AG08395 (cell line): ENCODE measurements around the gene DYRK4.
A peak's percentile ranks its signal among the peaks of the same experiment; 100 is the strongest.
"Not testable (repeated sequence)": the region's sequence is repeated elsewhere in the genome, so short reads cannot be mapped to it uniquely, and the experiment has no call there.

ENCODE experiments used
- DNase-seq: peaks from one replicate; pipeline ENCODE4 v3.0.0; 2012; ENCODE audit warnings: mixed read lengths, low spot score

DYRK4 gene, protein sequence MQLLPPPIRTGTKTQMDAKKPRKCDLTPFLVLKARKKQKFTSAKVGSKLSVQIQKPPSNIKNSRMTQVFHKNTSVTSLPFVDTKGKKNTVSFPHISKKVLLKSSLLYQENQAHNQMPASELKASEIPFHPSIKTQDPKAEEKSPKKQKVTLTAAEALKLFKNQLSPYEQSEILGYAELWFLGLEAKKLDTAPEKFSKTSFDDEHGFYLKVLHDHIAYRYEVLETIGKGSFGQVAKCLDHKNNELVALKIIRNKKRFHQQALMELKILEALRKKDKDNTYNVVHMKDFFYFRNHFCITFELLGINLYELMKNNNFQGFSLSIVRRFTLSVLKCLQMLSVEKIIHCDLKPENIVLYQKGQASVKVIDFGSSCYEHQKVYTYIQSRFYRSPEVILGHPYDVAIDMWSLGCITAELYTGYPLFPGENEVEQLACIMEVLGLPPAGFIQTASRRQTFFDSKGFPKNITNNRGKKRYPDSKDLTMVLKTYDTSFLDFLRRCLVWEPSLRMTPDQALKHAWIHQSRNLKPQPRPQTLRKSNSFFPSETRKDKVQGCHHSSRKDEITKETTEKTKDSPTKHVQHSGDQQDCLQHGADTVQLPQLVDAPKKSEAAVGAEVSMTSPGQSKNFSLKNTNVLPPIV

DNA sequence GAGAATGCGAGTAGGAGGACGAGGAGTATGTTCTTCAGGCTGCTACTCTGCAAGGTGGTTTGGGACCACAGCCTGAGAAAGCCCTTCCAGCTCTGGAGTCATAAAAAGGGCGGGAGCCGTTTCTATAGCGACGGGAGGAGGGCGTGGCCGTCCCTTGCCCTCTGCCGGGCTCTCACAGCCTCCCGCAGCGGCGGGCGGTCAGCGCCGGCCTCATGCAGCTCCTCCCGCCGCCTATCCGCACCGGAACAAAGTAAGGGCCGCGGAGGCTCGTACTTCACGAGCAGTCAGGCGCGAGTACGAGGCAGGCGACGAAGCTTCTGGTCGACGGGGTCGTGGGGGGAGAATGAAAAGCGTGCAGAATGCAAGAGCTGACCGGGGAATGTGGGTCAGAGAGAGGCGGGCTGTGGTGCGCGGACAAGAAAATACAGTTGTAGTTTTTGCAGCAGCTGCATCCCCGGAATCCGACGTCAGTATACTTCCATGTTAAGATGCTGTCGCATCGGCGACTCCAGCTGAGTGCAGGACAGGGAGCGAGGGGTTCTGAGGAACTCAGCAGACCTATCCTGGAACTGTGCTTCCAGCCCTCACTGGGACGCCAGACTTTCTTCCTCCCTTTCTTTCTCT lies at the start of gene DYRK4:
TSS of gene DYRK4 (plus strand) at position 175 of the 624 bp plus-strand sequence. CDS start at position 213, 38 bp downstream.
- peak; percentile 82 for DNase-seq

DNA sequence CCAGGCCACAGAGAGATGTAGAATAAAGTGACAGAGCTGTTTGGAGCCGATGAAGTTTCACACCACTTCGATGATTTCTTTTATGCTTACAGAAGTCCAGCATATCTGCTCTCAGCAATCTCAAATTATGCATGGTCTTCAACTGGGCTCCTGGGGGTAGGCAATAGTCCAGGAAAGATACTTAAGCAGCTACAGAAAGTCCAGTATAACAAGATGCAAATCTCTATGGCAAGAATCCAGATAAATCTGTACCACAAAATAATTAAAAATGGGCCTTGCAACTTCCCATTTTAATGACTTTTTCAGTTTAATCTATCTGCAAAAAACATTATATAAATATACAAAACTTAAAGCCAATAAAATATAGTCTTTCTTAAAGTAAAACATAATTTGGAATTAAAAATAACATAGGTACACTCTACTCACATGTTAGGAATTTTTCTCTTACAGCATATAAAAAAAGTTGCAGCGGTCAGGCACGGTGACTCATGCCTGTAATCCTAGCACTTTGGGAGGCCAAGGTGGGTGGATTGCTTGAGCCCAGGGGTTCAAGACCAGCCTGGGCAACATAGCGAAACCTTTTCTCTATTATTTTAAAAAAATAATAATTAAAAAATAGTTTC lies 43.8 kb upstream of the DYRK4 start:
- peak; percentile 8 for DNase-seq

DNA sequence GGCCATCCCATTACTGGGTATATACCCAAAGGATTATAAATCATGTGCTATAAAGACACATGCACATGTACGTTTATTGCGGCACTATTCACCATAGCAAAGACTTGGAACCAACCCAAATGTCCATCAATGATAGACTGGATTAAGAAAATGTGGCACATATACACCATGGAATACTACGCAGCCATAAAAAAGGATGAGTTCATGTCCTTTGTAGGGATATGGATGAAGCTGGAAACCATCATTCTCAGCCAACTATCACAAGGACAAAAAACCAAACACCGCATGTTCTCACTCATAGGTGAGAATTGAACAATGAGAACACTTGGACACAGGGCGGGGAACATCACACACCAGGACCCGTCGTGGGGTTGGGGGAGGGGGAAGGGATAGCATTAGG lies 38.6 kb upstream of the DYRK4 start:
- DNase-seq: not testable (repeated sequence)

DNA sequence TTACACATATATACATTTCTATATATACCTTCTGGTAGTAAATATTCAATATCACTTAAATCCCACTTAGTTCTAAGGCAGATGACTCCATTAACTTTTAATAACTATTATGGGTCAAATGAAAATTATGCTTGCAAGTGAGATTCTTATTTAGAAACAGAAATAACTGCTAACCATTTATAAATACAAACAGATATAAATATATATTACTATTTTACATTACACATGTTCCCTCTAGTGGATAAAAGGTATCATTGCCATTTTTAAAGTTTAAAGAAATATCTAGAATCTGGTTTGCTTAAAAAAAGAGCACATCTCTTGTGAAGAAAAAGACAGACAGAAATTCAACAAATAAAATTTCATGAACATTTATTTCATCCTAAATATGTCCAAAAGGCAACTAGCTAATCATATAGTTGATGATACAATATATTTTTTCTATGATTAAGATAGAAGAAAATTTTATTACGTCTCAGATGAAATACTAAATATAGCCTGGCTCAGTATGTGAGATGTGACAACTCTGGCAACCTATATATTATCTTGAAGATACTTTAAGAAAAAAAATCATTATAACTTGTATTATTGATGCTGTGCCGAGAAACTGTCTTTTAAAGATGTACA lies 35.0 kb upstream of the DYRK4 start:
- DNase-seq: peak; percentile 18

DNA sequence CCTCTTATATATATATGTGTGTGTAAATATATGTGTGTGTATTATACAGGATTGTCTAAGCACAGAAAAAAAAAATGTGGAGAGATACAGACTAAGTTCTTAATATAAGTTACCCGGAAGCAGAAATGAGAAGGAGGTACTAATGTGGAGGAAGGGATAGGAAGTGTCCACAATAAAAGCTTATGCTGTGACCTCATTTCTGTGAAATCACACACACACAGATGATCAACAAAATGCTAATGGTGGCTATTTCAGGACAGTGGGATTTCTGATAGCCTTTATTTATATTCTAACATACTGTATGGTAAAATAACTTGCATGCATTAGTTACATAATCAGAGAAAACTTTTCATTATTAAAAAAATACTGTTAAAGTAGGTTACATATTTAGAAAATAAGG lies 31.8 kb upstream of the DYRK4 start:
- DNase-seq: no peak

DNA sequence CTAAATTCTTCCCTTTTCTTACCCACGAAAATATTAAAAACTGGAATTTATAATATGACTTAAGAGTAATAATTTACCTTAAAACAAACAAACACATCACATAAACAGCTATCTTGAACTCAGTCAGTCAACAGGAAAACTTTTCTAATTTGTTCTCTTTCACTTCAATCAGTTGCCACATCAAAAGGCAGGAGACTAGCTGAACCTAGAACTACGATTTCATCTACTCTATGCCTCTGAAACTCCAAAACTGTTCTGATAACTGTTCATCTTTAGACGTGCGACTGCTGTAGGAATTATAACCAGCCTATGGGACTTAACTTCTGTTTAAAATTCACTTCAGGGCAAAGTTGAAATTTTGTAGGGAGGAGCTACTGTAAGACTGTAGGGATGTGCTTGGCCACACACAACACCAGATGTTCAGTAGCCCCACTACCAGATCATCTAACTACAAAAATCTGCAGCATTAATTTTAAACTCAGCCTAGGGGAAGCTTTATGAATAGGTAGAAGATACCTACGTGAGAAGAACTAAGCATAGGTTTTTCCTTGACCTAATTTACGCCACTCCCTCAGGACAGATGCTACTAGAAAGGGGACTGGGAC lies 30.9 kb upstream of the DYRK4 start:
- DNase-seq: no peak

DNA sequence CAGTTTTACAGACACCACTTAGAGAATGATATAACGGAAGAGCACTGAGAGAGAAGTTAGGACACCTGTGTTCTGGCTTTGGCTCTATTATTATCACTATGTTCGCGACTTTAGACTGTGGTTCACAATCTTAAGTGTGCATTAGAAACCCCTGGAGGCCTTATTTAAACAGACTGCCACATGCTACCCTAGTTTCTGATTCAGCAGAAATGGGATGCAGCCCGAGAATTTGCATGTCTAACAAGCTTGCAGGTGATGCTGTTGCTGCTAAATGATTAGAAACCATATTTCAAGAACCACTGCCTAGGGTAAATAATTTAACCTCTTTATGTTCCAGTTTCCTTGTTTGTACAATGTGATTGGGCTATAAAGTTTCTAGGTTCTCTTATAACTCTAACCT lies 26.9 kb upstream of the DYRK4 start:
- DNase-seq: no peak

DNA sequence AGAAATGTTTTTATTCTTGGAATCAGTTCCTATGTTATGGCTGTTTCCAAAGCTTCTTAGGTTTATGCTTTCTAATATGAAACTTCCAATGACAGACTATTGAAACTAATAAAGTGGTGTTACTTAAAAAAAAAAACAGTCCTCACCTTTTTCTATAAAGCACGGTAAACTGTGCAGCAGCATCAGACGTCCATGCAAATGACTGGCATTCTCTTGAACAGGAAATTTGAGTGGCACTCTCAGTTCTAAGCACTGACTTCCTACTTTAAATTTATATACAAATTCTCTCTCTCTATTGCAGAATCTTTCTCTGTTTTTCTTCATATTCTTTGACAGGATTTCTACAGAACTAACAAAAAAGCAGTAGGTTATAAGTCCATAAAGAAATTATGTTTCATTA lies 26.1 kb upstream of the DYRK4 start:
- DNase-seq: no peak

DNA sequence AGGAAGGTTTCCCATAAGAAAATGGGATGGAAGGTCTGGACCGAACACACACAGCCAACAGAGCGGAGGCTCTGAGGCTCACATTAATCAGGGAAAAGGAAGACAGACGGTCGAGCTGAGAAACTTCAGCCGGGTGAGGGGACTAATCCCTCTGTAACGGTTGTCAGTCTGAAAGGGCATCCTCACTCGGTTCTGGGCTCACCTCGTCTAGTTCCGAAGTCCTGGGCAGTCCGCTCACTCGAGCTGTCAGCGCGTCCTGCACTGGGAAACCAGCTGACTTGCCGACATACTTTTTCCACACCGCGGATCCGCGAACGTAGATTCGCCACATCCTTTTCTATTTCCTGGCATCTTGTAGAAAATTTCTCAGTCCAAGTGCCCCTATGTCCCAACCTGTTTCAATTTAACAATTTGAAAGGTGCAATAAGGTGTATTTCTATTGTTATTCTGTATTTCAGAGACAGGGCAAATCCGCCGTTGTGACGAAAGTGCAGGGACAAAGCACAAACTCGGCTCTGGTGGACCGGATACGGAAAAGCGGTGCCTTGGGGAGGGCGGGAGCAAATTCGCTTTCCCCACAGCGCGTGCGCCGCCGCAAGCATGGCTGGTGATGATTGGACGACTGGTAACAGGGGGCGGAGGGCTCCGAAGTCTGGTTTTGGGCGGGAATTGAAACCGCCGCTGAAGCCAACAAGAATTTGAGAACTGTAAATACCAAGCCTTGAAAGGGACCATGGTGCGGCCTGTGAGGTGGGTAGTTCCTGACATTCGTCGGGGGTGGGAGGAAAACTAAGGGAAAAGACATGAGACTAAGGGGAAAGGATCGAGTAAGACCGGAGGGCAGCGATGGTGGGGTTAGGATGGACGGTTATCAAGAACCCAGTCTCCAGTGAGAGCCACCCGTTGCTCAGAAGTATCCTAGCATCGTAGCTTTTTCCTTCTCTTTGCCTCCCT lies 23.5 kb upstream of the DYRK4 start, which contains the start of gene RAD51AP1:
TSS of gene RAD51AP1 (plus strand) at position 684 of the 954 bp plus-strand sequence. CDS start at position 734, 50 bp downstream.
- DNase-seq: peak; percentile 99

DNA sequence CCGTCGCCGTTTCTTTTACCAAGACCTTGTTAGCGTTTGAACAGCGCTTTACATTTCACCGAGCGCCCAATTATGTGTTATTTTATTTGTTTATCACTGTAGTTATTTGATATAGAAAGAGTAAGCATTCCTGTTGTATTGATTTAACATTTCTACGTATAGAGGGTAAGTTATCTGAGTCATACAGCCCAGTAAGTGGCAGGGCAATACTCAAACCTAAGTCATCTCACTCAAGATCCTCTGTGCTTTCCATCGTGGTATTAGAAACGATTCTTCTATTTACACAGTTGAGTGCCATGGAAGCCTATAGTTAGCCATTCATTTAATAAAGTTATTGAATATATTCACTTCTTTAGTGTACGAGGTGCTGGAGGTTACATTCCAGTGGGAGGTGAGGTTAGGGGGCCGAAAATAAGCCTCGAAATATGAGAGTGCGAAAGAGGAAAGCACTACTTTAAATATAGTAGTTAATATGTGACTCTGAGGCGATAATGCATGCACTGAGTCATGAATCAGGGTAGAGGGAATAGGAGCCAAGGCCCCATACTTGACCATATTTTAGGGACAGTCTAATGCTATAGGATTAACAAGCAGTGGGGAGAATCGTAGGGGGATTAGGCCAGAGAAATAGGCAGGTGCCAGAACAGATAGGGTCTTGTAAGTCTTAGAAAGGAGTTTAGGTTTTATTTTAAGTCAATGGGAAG lies 22.7 kb upstream of the DYRK4 start:
- DNase-seq: no peak

DNA sequence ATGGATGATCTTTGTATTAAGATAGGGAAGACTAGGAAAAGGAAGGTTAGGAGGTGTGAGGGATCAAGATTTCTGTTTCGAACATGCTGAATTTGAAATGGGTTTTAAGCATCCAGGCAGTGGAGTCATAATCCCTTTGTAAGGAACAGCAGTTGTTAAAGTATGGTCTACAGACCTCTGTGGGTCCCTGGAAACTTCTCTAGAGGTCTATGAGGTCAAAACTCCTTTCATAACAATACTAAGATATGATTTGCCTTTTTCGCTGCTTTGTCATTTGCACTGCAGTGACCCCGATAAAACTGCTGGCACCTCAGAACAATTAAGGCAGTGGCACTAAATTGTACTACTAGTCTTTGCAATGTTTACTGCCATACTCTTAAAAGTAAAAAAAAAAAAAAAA lies 21.8 kb upstream of the DYRK4 start:
- DNase-seq: no peak

DNA sequence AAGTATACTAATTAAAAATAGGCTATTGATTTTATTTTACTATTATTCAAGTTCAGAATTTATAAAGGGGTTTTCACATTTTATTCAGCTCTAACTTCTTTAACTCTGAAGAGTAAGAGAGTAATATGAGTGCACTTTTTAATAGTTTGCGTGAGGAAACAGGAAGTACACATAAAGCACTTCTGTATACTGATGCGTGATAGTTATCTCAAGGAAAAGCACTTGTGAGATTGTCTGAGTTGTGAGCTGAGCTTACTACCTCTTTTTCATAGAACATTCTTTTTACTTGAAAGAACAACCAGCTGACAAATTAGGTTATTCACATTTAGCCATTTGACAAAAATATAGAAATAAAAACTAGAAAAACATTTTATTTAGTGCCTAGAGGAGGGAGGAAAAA lies 21.4 kb upstream of the DYRK4 start:
- DNase-seq: no peak

DNA sequence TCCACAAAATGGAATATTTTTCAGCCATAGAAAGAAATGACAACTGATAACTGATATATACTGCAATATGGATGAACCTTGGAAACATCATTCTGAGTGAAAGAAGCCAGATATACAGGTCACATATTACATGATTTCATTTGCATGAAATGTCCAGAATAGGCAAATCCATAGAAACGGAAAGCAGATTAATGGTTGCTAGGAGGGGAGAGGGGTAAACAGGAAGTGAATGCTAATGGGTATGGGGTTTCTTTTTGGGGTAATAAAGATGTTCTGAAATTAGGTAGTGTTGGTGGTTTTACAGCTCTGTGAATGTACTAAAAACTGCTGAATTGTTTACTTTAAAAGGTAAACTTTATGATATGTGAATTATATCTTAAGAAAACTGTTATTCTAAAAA lies 16.8 kb upstream of the DYRK4 start:
- DNase-seq: no peak

DNA sequence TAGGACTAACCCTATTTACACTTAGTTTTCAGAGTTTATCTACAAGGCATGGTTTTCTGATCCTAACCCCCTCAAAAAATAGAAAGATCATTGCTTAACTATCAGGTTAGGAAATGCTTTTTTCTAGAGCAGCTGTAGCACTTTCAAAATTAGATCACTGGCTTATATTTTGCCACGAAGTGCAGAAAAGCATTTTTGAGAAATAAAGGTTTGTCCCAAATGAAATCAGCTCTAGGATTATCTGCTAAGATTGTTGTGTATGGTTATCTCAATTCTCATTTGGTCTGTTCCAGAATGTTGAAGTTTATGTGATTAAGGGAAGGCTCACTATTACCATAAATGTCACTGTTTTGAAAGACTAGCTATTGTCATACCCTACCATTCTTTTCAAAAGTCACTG lies 9.8 kb upstream of the DYRK4 start:
- no peak for DNase-seq

DNA sequence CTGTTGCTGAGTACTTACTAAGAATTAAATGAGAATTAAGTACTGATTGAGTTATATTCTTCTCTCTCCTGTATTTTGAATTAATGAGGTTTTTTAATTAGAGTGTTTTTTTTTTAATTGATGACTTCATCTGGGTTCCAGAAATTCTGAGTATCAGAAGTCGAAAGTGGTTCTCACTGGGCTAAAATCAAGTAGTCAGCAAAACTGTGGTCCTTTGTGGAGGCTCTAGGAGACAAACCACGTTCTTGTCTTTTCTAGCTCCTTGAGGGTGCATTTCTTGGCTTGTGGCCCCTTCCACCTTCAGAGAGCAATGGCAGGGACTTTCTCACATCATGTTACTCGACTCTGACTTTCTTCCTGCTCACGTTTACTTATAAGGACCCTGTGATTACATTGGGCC lies 8.1 kb upstream of the DYRK4 start:
- DNase-seq: no peak

DNA sequence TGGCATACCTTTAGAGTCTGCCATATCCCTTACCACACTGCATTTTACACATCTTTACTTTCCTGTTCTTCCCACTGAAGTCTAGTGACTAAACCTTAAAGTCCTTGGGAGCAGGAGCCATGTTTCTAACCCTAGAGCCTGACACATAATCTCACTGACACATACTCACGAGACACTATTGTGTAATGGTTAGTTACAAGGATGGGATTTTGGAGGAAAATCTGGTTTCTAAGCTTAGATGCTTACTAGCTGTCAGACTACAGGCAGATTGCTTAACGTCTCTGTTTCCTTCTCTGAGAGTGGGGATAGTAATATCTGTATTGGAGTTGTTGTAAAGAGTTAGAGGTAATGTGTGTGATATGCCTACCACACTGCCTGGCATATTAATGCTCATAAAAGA lies 6.2 kb upstream of the DYRK4 start:
- no peak for DNase-seq

DNA sequence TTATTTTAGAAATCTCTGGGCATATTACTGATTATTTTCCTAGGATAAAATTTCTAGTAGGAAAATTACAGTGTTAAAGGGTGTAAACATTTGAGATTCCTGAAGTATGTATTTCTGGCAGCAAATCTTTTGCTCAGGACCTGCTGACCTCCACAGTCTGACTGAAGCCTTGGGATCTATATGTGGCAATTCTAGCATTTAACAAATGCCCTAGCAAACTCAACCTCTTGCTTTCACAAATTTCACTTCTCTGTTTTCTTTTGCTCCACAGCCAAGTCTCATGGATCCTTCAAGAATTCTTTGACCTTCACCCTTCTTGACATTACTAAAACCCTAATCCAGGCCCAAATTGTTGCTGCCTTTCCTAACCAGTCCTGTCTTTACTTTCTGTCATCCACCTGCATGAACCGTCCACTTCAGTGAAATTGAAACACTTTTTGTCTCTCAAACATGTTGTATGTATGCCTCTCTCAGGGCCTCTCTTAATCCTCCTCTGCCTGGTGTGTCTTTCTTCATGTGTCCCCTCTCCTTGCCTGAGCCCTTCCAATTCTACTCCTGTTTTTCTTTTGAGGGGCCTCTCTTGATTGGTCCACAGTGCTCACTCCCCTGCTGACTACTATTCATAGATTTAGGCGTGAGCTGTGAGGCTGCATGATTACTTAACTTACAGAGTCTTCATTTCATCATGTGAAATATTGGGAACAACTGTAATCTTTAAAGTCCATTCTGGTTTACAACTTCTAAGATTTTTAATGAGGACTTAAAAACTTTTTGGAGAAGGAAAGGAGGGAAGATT lies 5.1 kb upstream of the DYRK4 start:
- DNase-seq: no peak

DNA sequence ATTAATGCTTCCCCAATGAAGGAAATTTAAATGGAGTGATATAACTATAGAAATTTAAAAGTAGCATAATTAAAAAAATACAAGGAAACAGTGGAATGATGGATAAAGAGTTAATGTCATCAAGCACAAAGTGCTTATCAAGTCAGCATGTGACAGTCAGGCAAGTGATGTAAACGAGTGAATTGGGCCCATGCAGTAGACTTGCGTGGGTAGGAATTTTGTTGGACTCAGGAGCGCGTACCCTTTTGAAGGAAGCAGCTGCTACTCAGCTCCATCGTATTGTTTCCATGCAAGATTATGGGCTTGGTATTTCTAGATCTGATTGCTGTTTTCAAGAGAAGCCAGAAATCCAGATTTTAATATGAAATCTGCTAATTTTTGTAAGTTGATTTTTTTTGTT lies 4.4 kb upstream of the DYRK4 start:
- DNase-seq: no peak

DNA sequence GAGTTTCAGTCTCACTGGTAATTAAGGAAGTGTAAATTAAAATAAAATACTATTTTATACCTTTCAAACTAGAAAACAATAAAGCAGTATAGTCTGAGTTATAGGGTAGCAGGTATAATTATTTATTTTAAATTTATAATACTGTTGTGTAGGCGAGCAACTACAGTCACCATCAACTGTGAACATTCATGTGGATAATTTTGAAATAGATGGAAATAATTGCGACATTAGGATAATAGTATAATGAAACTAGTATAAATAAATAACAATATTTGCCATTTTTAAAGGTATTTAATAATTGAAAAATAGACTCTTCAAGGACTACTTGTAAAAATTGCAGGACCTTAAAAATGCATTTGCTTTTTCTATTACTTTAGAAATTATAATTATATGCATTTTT lies 3.8 kb upstream of the DYRK4 start:
- DNase-seq: no peak
